IPS DF 4.7 (cell line): ENCODE results near the gene CCDC34.

Experiments
- DNase-seq: peaks from one replicate; pipeline ENCODE4 v3.0.0-alpha.2; 2013; ENCODE audit warnings: low spot score; ENCODE audit errors: extremely low read depth

Gene CCDC34, protein sequence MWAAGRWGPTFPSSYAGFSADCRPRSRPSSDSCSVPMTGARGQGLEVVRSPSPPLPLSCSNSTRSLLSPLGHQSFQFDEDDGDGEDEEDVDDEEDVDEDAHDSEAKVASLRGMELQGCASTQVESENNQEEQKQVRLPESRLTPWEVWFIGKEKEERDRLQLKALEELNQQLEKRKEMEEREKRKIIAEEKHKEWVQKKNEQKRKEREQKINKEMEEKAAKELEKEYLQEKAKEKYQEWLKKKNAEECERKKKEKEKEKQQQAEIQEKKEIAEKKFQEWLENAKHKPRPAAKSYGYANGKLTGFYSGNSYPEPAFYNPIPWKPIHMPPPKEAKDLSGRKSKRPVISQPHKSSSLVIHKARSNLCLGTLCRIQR

GRCh38 chr11:27362749-27363575 is at the start of gene CCDC34:
TSS of gene CCDC34 (minus strand) at chr11:27363215. CDS start at chr11:27363194, 21 bp downstream.
- DNase-seq: no peak

- no peak for DNase-seq
These were observed 49.2 kb upstream of the CCDC34 start for GRCh38 chr11:27412192-27412691.

- no peak for DNase-seq
These were observed 48.3 kb upstream of the CCDC34 start for GRCh38 chr11:27411328-27411727.

- DNase-seq: no peak
These were observed 47.3 kb upstream of the CCDC34 start for GRCh38 chr11:27410272-27410671.

- DNase-seq: no peak
These were observed 46.7 kb upstream of the CCDC34 start for GRCh38 chr11:27409742-27410141.

- no peak for DNase-seq
These were observed 46.0 kb upstream of the CCDC34 start for GRCh38 chr11:27409049-27409448.

- no peak for DNase-seq
These were observed 45.3 kb upstream of the CCDC34 start for GRCh38 chr11:27408246-27408800.

GRCh38 chr11:27406498-27407354 is 43.7 kb upstream of the CCDC34 start:
- DNase-seq: no peak

DNA sequence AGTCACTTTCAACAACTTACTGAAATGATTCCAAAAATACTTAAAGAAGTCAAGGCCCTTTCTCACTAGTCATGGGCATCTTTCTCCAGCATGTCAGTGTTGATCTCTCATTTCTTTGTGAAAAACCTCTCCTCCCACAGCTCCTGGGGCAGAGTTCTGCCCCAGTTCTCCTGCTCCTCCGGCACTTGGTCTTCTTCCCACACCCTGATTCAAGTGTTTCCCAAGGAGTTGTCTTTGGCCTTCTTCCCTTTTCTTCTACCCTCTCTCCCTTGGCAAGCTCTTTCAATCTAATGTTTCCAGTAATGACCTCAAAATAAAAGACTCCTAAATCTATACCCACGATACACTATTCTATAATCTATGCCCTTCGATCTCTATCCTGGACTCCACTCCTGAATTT is 42.1 kb upstream of the CCDC34 start:
- no peak for DNase-seq

GRCh38 chr11:27404427-27404826 is 41.4 kb upstream of the CCDC34 start:
- DNase-seq: no peak

DNA sequence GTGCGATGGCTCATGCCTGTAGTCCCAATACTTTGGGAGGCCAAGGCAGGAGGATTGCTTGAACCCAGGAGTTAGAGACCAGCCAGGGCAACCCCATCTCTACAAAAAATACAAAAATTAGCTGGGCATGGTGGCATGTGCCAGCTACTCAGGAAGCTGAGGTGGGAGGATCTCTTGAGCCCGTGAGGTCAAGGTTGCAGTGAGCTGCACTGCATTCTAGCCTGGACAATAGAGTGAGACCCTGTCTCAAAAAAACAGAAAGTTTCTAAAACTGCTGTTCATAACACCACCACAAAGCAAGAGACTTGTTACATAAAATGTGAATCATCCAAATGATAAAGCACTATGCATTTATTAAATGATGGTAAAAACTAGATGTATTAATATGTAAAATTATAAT is 40.2 kb upstream of the CCDC34 start:
- DNase-seq: no peak

GRCh38 chr11:27402450-27402849 is 39.4 kb upstream of the CCDC34 start:
- DNase-seq: no peak

DNA sequence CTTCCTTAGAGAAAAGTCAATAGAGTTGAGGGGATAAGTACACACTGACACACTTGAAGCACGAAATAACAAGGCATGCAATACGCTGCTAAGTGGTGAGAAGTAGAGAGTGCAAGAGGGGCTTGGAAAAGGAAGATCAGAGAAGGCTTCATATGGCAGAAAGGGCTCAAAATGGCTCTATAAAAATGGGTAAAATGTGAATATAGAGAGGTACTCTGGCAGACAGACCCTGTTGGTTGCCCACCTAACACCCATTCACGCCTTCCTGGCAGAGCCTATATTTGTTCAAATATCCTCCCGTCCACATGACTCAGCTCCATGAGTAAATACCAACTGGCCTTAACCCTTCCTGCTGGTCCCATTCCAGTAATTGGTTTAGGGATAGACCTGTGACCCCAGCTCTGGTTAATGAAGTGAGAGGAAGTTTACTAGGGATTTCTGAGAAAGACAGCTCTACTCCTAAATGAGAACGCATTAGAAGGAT is 38.9 kb upstream of the CCDC34 start:
- no peak for DNase-seq

DNA sequence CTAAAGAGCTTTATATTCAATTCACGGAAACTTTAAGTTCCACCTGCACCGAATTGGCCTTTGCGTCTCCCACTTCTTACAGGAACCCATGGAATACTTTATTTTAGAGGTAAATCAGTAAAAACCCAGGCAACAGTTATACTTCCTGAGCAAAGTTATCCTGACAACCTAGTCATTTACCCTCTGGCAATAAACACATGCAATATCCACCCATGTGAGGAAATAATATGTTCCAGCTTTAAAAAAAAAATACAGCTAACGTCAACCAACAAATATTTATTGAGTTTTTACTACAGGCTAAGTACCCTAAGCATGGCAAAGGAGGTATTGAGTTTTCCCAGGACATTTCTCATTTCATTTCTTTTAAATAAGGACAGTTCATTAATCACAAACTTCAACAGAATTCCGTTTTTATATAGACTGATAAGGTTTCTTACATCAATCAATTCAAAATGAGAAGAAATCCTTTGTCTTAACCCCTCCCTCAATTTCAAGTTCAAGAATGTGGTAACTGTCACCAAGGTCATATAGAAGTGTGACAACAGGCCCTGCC is 38.3 kb upstream of the CCDC34 start:
- DNase-seq: no peak

GRCh38 chr11:27398400-27398770 is 35.4 kb upstream of the CCDC34 start:
- no peak for DNase-seq

DNA sequence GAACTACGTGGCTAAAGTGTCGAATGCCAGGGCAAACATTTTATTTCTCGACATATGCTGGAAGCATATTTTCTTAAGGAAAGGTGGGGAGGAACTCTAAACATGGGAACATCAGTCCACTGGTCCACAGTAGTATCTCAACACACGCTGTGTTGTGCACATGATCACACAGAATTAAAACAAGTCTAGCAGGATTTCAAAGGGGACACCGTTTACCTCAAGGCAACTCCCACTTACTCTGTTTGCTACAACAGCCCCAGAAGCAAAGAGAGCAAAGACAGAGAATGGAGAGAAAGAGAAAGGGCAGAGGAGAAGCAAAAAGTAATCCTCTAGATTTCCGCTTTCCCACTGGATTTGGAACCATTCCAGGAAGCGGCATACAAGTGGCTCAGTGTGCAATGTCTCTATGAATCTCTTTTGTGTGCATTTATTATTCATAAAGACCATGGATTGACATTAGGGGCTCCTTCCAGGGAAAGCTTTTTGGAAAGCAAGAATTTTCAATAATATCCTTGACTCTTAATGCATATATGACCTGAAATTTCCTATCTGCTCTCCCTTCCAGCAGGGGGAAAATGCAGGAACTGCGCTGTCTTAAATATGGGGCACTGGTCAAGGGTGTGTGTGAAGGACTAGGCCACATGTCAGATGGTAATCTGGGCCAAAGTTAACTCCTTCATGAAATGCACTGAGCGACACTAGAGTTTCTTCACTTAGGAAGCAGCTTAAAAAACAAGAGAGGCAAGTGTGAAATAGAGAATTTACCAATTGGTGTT is 34.8 kb upstream of the CCDC34 start:
- no peak for DNase-seq

GRCh38 chr11:27396259-27396839 is 33.3 kb upstream of the CCDC34 start:
- no peak for DNase-seq

DNA sequence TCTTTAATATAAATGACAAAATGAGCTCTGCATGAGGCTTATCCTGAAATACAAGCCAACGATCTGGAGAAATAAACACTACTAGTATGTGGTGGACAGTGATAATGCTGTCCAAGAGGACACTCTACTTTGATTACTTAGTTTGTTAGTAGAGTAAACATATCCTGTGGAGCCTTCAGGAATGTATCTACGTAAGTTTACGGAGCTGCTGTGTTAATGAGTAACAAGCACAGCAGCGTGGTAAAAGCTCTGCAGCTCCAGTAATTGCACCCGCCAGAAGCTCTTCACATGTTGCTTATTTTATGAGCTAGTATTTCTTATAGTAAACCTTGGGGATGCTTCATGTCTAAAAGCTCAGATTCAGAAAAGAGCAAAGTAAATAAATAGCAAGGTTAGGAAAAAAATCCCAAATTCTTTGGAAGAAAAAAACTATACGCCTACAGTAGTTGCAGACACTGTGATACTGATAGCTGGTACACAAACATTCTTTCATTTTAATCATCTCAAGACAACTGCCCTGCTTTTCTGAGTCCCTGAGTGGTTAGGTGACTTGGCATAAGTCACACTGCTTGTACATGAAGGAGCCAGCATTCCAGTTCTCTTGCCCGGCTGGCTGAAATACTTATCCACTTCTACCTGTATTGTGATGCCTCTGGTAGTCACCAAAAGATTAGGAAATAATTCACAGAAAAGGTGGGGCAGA is 32.7 kb upstream of the CCDC34 start:
- no peak for DNase-seq

- DNase-seq: no peak
These were observed 31.8 kb upstream of the CCDC34 start for GRCh38 chr11:27394781-27395228.
